ENCODE measurements around the gene FN3K. TPM values are rescaled to one million over a fixed set of nuclear protein-coding genes. Genes with fewer than 3 reads are reported as not detected.
A peak's percentile ranks its signal among the peaks of the same experiment; 100 is the strongest.

The FN3K gene
- total RNA-seq, 1 donor from 2014 or later: 21.7 TPM

- TF ChIP-seq, protein P1, sequence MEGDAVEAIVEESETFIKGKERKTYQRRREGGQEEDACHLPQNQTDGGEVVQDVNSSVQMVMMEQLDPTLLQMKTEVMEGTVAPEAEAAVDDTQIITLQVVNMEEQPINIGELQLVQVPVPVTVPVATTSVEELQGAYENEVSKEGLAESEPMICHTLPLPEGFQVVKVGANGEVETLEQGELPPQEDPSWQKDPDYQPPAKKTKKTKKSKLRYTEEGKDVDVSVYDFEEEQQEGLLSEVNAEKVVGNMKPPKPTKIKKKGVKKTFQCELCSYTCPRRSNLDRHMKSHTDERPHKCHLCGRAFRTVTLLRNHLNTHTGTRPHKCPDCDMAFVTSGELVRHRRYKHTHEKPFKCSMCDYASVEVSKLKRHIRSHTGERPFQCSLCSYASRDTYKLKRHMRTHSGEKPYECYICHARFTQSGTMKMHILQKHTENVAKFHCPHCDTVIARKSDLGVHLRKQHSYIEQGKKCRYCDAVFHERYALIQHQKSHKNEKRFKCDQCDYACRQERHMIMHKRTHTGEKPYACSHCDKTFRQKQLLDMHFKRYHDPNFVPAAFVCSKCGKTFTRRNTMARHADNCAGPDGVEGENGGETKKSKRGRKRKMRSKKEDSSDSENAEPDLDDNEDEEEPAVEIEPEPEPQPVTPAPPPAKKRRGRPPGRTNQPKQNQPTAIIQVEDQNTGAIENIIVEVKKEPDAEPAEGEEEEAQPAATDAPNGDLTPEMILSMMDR (conservative IDR thresholded peaks at IDR 0.05): no peak
- Mint-ChIP-seq H3K9me3 (peaks cover 8% of the 10 kb centered on the region), H3K4me1 (peaks cover 31% of the 10 kb centered on the region), H3K27me3 (ENCODE audit: low read depth) (peaks cover 13% of the 10 kb centered on the region), H3K36me3 (ENCODE audit: low read depth) (peaks cover 10% of the 10 kb centered on the region), H3K27ac (ENCODE audit: unreplicated experiment) (no peak overlapping the region), H3K4me3 (peak overlapping the region; percentile 47)
- no peak for DNase-seq (ENCODE audit: low read depth, low spot score)
Measured at GRCh38 chr17:82690786-82691489, 44.5 kb upstream of the FN3K start.

DNA sequence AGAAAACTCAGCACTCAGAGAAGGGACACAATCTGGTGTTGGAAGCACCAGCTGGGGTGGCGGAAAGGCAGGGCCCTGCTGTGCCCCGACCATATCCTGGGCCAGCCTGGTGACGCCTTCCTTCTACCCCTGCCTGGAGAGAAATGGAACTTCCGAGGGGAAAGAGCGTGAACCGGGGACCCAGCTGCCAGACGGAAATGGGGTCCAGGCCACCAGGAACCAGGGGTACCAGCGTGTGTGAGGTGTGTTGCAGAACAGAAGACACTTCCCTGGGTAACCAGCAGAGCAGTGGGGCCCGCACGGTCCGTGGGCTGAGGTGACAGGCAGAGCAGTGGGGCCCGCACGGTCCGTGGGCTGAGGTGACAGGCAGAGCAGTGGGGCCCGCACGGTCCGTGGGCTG is 43.7 kb upstream of the FN3K start:
- peaks cover 10% of the 10 kb centered on the region for H3K36me3 Mint-ChIP-seq (ENCODE audit: low read depth)
- peak overlapping the region; percentile 47 for H3K4me3 Mint-ChIP-seq
- H3K9me3 Mint-ChIP-seq: peaks cover 8% of the 10 kb centered on the region
- no peak for DNase-seq (ENCODE audit: low read depth, low spot score)
- H3K4me1 Mint-ChIP-seq: peaks cover 26% of the 10 kb centered on the region
- H3K27me3 Mint-ChIP-seq (ENCODE audit: low read depth): peaks cover 19% of the 10 kb centered on the region
- TF ChIP-seq, protein P1 (conservative IDR thresholded peaks at IDR 0.05): no peak
- H3K27ac Mint-ChIP-seq (ENCODE audit: unreplicated experiment): no peak overlapping the region

DNA sequence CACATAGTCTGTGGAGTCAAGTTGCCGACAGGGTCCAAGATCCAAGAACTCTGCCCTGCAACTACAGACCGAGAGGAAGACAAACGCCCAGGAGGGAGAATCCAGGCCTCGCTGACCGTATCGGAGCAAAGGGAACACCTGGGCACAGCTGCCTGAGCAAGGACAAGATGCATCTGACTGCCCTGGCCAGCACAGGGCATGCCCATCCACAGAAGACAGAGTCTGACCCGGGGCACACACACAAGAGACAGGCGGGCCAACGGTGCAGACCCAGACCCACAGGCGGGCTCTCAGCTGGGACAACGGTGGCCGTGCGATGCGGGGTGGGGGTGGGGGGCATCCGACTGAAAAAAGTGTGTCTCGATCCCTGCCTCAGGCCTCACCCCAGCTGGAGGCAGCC is 43.1 kb upstream of the FN3K start:
- H3K4me1 Mint-ChIP-seq: peaks cover 20% of the 10 kb centered on the region
- peaks cover 10% of the 10 kb centered on the region for H3K36me3 Mint-ChIP-seq (ENCODE audit: low read depth)
- DNase-seq (ENCODE audit: low read depth, low spot score): no peak

GRCh38 chr17:82693168-82693867 is 42.1 kb upstream of the FN3K start:
- Mint-ChIP-seq H3K36me3 (ENCODE audit: low read depth) (peaks cover 10% of the 10 kb centered on the region), H3K4me1 (peaks cover 16% of the 10 kb centered on the region), H3K27ac (ENCODE audit: unreplicated experiment) (no peak overlapping the region), H3K9me3 (peaks cover 8% of the 10 kb centered on the region), H3K4me3 (peak overlapping the region; percentile 40), H3K27me3 (ENCODE audit: low read depth) (peaks cover 27% of the 10 kb centered on the region)
- TF ChIP-seq, protein P1 (conservative IDR thresholded peaks at IDR 0.05): no peak
- no peak for DNase-seq (ENCODE audit: low read depth, low spot score)

More for the DNA sequence above, 43.1 kb upstream of the FN3K start:
- Mint-ChIP-seq H3K27me3 (ENCODE audit: low read depth) (peaks cover 25% of the 10 kb centered on the region), H3K4me3 (no peak overlapping the region), H3K27ac (ENCODE audit: unreplicated experiment) (no peak overlapping the region), H3K9me3 (peaks cover 8% of the 10 kb centered on the region)
- TF ChIP-seq, protein P1 (conservative IDR thresholded peaks at IDR 0.05): no peak

GRCh38 chr17:82694647-82695046 is 40.8 kb upstream of the FN3K start:
- H3K27ac Mint-ChIP-seq (ENCODE audit: unreplicated experiment): no peak overlapping the region
- H3K36me3 Mint-ChIP-seq (ENCODE audit: low read depth): peaks cover 10% of the 10 kb centered on the region
- H3K4me1 Mint-ChIP-seq: peaks cover 21% of the 10 kb centered on the region
- no peak for DNase-seq (ENCODE audit: low read depth, low spot score)
- H3K27me3 Mint-ChIP-seq (ENCODE audit: low read depth): peaks cover 36% of the 10 kb centered on the region
- peaks cover 8% of the 10 kb centered on the region for H3K9me3 Mint-ChIP-seq
- TF ChIP-seq, protein P1 (conservative IDR thresholded peaks at IDR 0.05): no peak
- H3K4me3 Mint-ChIP-seq: peak overlapping the region; percentile 64

Measured in neural crest cell (in vitro differentiated cells).